Ovary (tissue), 3 donors: Measurements from ENCODE around the gene RUNX1.

Experiments used
- EP300 ChIP-seq: sonication (generic); formaldehyde crosslinking; IDR thresholded peaks from one replicate; pipeline ENCODE4 v1.6.1; 2017; ENCODE audit warnings: antibody characterized with exemption
- TF ChIP-seq, protein P1 (sequence below), 3 donors: fragments of 450-650 bp in 2 of 3; fragments of 200-600 bp in 1 of 3; IDR thresholded peaks; one replicate each; pipeline versions ENCODE4 v1.5.1 to v1.8.0; 2016 to 2022; ENCODE audit warnings: antibody characterized with exemption in 3 of 3, mild to moderate bottlenecking in 1 of 3
- donor health status: DM: no; HTN: no; CAD: no.

DNA sequence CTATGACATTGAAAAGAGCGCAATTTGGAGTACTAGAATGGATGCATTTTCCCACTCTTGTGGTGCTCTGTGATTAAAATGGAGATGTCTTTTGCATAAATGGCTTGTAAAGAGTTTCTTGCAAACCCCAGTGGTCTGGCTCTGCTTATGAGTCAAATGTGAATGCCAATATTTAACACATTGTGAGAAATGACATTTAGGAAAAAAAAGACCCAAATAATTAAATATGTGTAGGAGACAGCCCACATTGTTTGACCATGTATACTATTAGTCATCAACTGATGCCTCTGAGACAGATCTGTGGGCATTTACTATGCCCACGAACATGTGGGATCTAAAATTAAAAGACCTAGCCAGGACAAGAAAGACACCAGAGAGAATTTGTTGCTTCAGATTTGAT, 22.2 kb upstream of the RUNX1 start:
- TF ChIP-seq, protein P1, sequence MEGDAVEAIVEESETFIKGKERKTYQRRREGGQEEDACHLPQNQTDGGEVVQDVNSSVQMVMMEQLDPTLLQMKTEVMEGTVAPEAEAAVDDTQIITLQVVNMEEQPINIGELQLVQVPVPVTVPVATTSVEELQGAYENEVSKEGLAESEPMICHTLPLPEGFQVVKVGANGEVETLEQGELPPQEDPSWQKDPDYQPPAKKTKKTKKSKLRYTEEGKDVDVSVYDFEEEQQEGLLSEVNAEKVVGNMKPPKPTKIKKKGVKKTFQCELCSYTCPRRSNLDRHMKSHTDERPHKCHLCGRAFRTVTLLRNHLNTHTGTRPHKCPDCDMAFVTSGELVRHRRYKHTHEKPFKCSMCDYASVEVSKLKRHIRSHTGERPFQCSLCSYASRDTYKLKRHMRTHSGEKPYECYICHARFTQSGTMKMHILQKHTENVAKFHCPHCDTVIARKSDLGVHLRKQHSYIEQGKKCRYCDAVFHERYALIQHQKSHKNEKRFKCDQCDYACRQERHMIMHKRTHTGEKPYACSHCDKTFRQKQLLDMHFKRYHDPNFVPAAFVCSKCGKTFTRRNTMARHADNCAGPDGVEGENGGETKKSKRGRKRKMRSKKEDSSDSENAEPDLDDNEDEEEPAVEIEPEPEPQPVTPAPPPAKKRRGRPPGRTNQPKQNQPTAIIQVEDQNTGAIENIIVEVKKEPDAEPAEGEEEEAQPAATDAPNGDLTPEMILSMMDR (IDR thresholded peaks at IDR 0.05), result no peak
- TF ChIP-seq EP300, result no peak
